ENCODE results near the gene CCN6. TPM values are rescaled to one million over a fixed set of nuclear protein-coding genes. Genes with fewer than 3 reads are reported as not detected.

The CCN6 gene
- not detected in 2 replicates for total RNA-seq

GRCh38 chr6:112054001-112054400 is at the start of gene CCN6:
Gene CCN6 (plus strand): TSS chr6:112054104. CDS start chr6:112054358, 254 bp downstream.

DNA sequence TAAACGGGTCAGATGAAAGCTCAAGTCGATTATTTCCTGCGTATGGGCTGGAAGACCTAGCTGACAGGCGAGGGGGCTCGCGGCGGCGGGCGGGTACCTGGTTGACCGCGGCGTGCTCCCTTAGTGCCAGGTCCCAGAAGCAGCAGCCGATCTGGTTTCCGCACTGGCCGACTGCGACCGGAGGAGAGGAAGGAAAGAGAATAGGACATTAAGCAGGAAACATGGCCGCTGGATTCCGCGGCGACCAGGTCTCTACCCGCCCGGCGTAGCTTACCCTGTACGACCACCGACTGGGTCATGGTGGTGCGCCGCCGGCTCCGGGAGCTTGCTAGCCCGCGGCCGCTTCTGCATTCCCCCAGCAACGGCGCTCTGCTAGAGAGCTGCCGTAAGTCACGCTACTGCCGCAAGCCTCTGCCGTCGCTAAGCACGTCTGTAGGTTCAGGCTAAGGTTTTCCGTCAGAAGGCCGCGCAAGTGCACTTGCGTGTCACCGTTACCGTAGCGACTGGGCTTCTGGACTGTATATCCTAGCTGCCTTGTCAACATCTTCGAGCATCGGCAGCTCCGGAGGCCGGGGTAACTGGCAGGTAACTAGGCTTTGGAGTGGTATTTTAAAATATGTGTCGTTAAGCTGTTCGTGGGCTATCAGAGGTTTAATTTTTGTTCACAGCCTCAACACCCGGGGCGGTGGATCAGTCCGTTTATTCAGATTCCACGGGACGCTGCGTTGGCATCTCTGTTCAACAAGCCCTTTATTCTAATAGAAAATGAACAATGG is 33.4 kb downstream of the CCN6 start, which contains the start of the genes FAM229B and TUBE1:
TSS of gene FAM229B (plus strand) at position 456 of the 776 bp plus-strand sequence. CDS start 11,693 bp downstream, outside the sequence.
TSS of gene TUBE1 (minus strand) at position 347 of the 776 bp plus-strand sequence. CDS start at position 299, 48 bp downstream.

Other genes with a start within 250 kb of the CCN6 start
- 86.5 and 108 TPM in 2 replicates for gene FYN, start 180.7 kb upstream of the CCN6 start, total RNA-seq
- 53.2 and 55.4 TPM in 2 replicates for gene TUBE1, start 33.4 kb downstream of the CCN6 start, total RNA-seq
- 1.7 and 3.1 TPM in 2 replicates for gene FAM229B, start 33.5 kb downstream of the CCN6 start, total RNA-seq
- 0.68 and 2.3 TPM in 2 replicates for gene LAMA4, start 200.5 kb downstream of the CCN6 start, total RNA-seq

Data from nasal cavity respiratory epithelium epithelial cell of viscerocranial mucosa (primary cell).